Measurements from ENCODE around the gene BAIAP2. TPM values are rescaled to one million over a fixed set of nuclear protein-coding genes. Genes with fewer than 3 reads are reported as not detected.

Gene BAIAP2
- total and polyA plus RNA-seq, 2 of the 13 experiments (the other 11 are each of a cell fraction or from before 2014, with no cell fraction given): 22.5 to 24.0 TPM

DNA sequence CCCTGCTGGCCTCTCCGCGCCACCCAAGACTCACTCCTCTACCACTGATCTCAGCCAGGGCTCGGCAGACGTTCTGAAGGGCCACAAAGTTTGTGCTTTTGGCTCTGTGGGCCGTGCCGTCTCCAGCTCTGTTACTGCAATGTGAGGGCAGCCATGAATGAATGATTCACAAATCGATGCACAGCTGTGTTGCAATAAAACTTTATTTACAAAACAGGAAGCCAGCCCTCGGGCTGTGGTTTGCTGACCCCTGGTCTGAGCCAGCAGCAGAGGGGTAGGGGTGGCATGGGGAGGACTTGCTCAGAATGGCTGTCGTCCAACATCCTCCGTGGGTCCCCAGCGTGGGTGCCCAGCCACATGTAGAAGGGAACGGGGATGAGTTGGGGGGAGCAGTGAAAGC lies 67.4 kb downstream of the BAIAP2 start (continued):
- TF ChIP-seq, protein P1, sequence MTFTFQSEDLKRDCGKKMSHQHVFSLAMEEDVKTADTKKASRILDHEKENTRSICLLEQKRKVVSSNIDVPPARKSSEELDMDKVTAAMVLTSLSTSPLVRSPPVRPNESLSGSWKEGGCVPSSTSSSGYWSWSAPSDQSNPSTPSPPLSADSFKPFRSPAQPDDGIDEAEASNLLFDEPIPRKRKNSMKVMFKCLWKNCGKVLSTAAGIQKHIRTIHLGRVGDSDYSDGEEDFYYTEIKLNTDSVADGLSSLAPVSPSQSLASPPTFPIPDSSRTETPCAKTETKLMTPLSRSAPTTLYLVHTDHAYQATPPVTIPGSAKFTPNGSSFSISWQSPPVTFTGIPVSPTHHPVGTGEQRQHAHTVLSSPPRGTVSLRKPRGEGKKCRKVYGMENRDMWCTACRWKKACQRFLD (CRISPR knock-in tag; IDR thresholded peaks at IDR 0.05; ENCODE audit: borderline replicate concordance): no peak

GRCh38 chr17:81102869-81103268 lies 67.9 kb downstream of the BAIAP2 start:
- no peaks in the 10 kb centered on the region for H3K27me3 ChIP-seq (ENCODE audit: control insufficient read depth in 1 of 2, insufficient read depth in 2 of 2, low read length in 2 of 2)
- peaks cover 12 to 13% of the 10 kb centered on the region in 2 experiments; a peak in 3 of 5 replicates for H3K36me3 ChIP-seq (replicated peaks in 1 of 2; ENCODE audit: control insufficient read depth in 1 of 2, insufficient read depth in 2 of 2, low read length in 2 of 2)
- H3K9me3 ChIP-seq (ENCODE audit: low read length): no peaks in the 10 kb centered on the region
- intact Hi-C loops (cut with micrococcal nuclease; ENCODE audit: unreplicated experiment) (no loop called here), in situ Hi-C loops (cut with HindIII; ENCODE audit: extremely low pct_ligation_motif_present, low pct_unique_long_range_greater_than_20kb) (no loop called here)
- no peak for TF ChIP-seq ZNF562 (CRISPR knock-in tag; IDR thresholded peaks at IDR 0.05; ENCODE audit: borderline replicate concordance)
- no peak for TF ChIP-seq TMF1 (CRISPR knock-in tag; IDR thresholded peaks at IDR 0.05; ENCODE audit: low read depth)
- TF ChIP-seq AGO2 (optimal IDR thresholded peaks at IDR 0.05; ENCODE audit: low read depth, low read length): peak; percentile 56
- no peak for TF ChIP-seq ZNF335 (CRISPR knock-in tag; IDR thresholded peaks at IDR 0.05)
- TF ChIP-seq ZEB1 (IDR thresholded peaks at IDR 0.05; ENCODE audit: insufficient replicate concordance, low read depth): no peak
- WGBS (ENCODE audit: low lambda C conversion rate): 99% methylated on average over 12 of the region's 17 CpGs
- no peak overlapping the region for H2AFZ ChIP-seq (ENCODE audit: low read length)
- ChIA-PET POLR2A (no interaction called here), CTCF (ENCODE audit: low intra/inter-chr PET ratio, low total read pairs) (interaction anchor here (1.8 to 2.6 kb wide), 2 partner anchors 79 to 112 kb away, joined by 15 to 83 read pairs; partner anchors contain the start of gene CHMP6)
- DNase-seq (ENCODE audit: low spot score): no peak
- ATAC-seq: no peak
- H3K79me2 ChIP-seq (ENCODE audit: insufficient read depth, low read length): no peaks in the 10 kb centered on the region
- H3K27ac ChIP-seq (ENCODE audit: extremely low read length, insufficient read depth, low read length): no peak overlapping the region
- peaks cover 14% of the 10 kb centered on the region for H3K4me1 ChIP-seq (ENCODE audit: insufficient read depth, low read length)
- no TSS peak for BruUV-seq (replicated peaks)
- H3K9ac ChIP-seq (ENCODE audit: insufficient read depth, low read depth, low read length): no peak overlapping the region
- H3K4me2 ChIP-seq (ENCODE audit: low read depth, low read length): no peak overlapping the region
- no peaks in the 10 kb centered on the region for H4K20me1 ChIP-seq (ENCODE audit: insufficient read depth, low read length)
- no peak overlapping the region for H3K4me3 ChIP-seq (replicated peaks in 1 of 3; ENCODE audit: insufficient read depth in 1 of 3, low read depth in 2 of 3, low read length in 3 of 3)
- FAIRE-seq: no peak
